ENCODE data around the gene ATOX1.
"Not testable (repeated sequence)": the region's sequence is repeated elsewhere in the genome, so short reads cannot be mapped to it uniquely, and the experiment has no call there.

ATOX1 gene

GRCh38 chr5:151733358-151734063, 24.9 kb downstream of the ATOX1 start:
- no peak for DNase-seq (ENCODE audit: low read depth in 2 of 2)

DNA sequence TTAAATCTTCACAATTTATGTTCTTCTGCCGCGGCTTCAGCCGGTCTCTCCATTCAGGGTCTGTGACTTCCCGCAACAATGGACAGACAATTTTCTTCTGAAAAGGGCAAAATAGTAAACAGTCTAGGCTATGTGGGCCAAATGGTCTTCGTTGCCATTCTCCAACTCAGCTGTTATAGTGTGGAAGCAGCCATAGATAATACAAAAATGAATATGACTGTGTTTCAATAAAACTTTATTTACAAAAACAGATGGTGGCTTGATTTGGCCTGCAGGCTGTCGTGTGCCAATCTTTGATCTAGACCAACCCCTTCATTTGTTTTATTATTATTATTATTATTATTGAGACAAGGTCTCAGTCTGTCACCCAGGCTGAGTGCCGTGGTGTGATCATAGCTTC, 28.1 kb downstream of the ATOX1 start:
- no peak for DNase-seq (ENCODE audit: low read depth in 2 of 2)

- not testable (repeated sequence) for DNase-seq (ENCODE audit: low read depth in 2 of 2)
Observed at GRCh38 chr5:151729597-151729996, 28.8 kb downstream of the ATOX1 start.

GRCh38 chr5:151724360-151724759, 34.1 kb downstream of the ATOX1 start:
- no peak for DNase-seq (ENCODE audit: low read depth in 2 of 2)

DNA sequence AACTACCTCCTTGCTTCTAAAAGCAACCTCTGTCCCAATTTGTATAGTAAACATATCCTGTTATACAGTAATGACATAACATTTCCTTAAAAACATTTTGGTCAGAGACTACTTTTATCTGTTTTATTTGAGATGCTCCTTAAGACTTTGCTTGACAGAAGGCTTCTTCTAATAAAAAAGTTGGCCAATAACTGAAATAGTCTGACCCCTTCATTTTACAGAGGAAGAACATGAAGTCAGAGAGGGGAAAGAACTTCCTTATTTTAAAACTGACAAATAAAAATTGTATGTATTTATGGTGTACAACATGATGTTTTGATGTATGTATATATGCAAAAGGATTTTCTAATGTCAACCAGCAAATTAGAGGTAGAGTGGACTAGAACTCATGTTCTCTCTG, 35.9 kb downstream of the ATOX1 start:
- no peak for DNase-seq (ENCODE audit: low read depth in 2 of 2)

GRCh38 chr5:151721812-151722391, 36.5 kb downstream of the ATOX1 start:
- DNase-seq (ENCODE audit: low read depth in 2 of 2): no peak

DNA sequence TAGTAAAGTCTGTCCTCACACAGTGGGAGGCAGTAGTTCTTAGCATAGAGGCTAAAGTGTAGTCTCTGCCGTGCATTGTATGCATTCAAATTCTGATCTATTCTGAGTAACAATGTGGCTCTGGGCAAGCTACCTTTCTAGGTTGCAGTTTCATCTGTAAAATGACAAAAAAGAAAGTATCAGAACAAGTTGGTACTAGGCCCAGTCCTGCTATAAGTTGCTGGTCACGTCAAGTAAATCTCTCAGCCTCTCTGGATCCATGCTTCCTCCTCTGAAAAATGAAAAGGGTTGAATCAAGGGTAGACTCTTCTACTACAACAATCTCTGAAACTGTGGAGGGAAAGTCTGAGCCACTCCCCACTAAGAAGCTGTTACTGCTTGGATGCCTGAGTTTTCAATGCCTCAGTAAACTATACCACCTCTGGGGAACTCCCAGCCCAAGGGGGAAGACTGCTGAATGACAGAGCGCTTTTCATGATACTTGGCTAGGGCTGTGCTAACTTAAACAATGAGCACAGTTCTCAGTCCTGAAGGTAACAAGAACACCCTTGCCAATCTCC, 37.3 kb downstream of the ATOX1 start:
- DNase-seq (ENCODE audit: low read depth in 2 of 2): no peak

GRCh38 chr5:151720215-151720614, 38.2 kb downstream of the ATOX1 start:
- no peak for DNase-seq (ENCODE audit: low read depth in 2 of 2)

- DNase-seq (ENCODE audit: low read depth in 2 of 2): no peak
Observed at GRCh38 chr5:151719228-151720000, 39.0 kb downstream of the ATOX1 start.

GRCh38 chr5:151718646-151719045, 39.8 kb downstream of the ATOX1 start:
- DNase-seq (ENCODE audit: low read depth in 2 of 2): no peak

GRCh38 chr5:151718153-151718552, 40.3 kb downstream of the ATOX1 start:
- DNase-seq (ENCODE audit: low read depth in 2 of 2): no peak

DNA sequence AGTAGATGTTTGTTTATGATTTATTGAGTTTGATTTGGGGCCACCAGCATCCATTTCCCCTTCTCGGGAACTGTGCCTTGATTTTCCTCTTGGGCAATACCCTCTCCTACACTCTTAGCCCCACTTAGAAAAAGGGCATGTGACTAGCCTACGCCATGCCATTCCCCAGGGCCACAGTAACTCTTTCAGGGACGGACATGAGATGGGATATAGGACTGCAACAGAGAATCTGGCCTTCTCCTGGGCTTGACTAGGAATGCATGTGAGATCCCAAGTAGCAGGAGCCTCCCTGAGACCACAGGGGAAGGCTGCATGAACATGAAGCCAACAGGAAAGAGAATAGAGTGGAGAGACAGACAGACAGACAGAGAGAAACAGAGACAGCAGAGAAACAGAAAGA, 41.0 kb downstream of the ATOX1 start:
- no peak for DNase-seq (ENCODE audit: low read depth in 2 of 2)

GRCh38 chr5:151709109-151709735, 49.2 kb downstream of the ATOX1 start:
- no peak for DNase-seq (ENCODE audit: low read depth in 2 of 2)

DNA sequence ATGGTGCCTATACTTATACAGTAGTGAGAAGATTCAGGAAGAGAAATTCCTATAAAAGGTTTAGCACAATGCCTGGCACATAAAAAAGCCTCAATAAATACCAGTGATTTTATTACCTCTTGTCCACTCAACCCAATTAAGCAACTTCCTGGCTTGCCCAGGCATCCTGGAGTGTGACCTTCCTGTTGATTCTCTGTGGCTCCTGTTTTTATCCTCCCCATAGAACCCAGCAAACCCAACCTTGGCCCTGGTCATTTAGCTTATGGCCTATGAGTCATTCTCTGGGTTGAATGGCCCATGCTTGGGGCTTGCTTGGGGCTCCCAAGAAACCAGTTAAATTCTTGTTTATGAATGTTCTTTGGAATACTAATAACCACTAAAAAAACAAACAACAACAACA, 50.3 kb downstream of the ATOX1 start:
- no peak for DNase-seq (ENCODE audit: low read depth in 2 of 2)

DNA sequence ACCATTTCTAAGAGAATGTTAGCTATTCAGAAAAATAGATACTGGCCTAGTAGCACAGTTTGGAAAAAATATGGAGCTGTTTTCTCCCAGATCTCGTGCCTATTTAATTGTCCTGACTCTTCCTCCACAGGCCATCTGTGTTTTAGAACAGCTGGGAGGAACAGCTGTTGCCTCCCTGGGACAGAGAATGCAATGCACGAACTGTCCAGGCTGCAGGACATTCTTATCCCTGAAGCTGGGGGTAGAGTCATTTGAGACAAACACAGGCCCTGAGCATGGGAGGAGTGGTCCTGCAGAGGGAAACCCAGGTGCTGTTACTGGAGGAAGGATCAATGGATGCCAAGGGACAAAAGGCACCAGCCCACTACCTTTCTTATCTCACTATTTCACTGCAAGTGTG, 50.9 kb downstream of the ATOX1 start:
- no peak for DNase-seq (ENCODE audit: low read depth in 2 of 2)

- DNase-seq (ENCODE audit: low read depth in 2 of 2): no peak
Observed at GRCh38 chr5:151706906-151707305, 51.5 kb downstream of the ATOX1 start.

GRCh38 chr5:151703780-151704179, 54.7 kb downstream of the ATOX1 start:
- no peak for DNase-seq (ENCODE audit: low read depth in 2 of 2)

DNA sequence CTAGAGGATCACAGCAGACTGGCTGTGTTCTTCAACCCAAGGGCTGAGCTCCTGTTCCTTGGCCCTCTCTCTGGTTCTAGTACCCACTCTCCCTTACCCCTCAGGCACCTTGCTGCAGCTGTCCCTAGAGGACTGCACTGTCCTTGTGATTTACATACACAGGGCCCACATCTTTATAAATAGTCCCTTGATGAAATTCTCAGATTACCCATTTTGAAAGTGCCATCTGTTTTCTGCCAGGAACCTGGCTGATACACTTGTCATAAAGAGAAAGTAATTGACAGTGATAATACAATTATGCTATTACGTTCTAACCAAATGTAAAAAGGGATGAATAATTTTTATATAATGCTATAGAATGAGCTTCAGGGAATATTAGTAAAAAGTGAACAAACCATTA, 55.2 kb downstream of the ATOX1 start:
- DNase-seq (ENCODE audit: low read depth in 2 of 2): no peak

GRCh38 chr5:151700820-151701219, 57.6 kb downstream of the ATOX1 start:
- DNase-seq (ENCODE audit: low read depth in 2 of 2): no peak

DNA sequence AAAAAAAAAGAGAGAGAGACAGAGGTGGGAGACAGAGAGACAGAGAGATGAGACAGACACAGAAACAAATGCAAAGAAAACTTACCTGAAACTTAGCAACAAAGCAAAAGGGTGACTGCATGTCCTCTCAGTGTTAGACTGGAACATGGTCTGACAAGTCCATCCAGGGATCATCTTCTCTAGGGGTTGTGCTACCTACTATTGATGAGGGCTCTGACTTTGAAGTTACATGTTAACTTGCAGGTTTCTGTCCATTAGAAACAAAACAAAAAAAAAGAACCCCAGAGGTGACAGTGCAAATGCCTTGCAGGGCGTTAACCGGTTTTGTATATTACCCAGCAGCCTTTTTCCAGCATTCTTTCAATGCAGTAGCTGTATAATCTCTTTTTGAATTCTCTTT, 58.1 kb downstream of the ATOX1 start:
- DNase-seq (ENCODE audit: low read depth in 2 of 2): no peak

- DNase-seq (ENCODE audit: low read depth in 2 of 2): no peak
Observed at GRCh38 chr5:151699071-151699901, 59.1 kb downstream of the ATOX1 start.

Measured in stimulated activated CD8-positive, alpha-beta memory T cell treated with anti-CD3 and anti-CD28 coated beads, Interleukin-15, amount 100 ng/mL, for 48 hours (primary cell).